Heart left ventricle (tissue), 13 donors: ENCODE results near the gene RPL38.
"Not testable (repeated sequence)": the region's sequence is repeated elsewhere in the genome, so short reads cannot be mapped to it uniquely, and the experiment has no call there.

Experiments used
- CTCF ChIP-seq, 12 donors: fragments of 200-600 bp; sonication (generic) in 4 of 12; IDR thresholded peaks; one replicate each; pipeline versions ENCODE4 v1.5.0 to v1.8.0; 2018 to 2022; ENCODE audit warnings: antibody characterized with exemption in 12 of 12, mild to moderate bottlenecking in 5 of 12
- POLR2A ChIP-seq, 2 donors: fragments of 450-650 bp; IDR thresholded peaks; one replicate each; pipeline ENCODE4 v1.6.1; 2017; ENCODE audit warnings: antibody characterized with exemption in 2 of 2, mild to moderate bottlenecking in 2 of 2, moderate library complexity in 2 of 2
- donor health status: ischemic (EF 13 %, LVEDD 7.1; RV severe dilation, severe dysfunction).
- donor health status: DM: no; HTN: yes; CAD: no.
- donor health status: DM: no; HTN: no; CAD: no.
- donor health status: ischemic (EF 25% LVEDD 6.9; RV normal size, moderate dysfunction).
- donor health status: ischemic (EF 25% LVEDD 5.7; RV mildly dilated, moderate dysfunction).
- donor health status: ischemic (EF 35%, LVEDD 5.7; RV mildly dilated, moderate dysfunction).
- donor health status: nonischemic (EF 11% LVEDD 7.7; RV severe dilation, severe dysfunction).
- donor health status: DM: yes; HTN: yes; CAD: no.
- donor health status: PGD.
- donor health status: ischemic (EF 29% LVEDD 5.4; RV normal size, mild dysfunction).
- donor health status: nonischemic (EF 23%, LVEDD 6.1; RV moderate dilation, normal function).

- TF ChIP-seq CTCF, POLR2A (IDR thresholded peaks at IDR 0.05): not testable (repeated sequence)
Measured at GRCh38 chr17:74188687-74189086, 14.8 kb upstream of the RPL38 start.
